Ishikawa (cell line): ENCODE results near the gene KRTAP5-4.

ENCODE experiments used
- CEBPB ChIP-seq: IDR thresholded peaks from 2 replicates; pipeline ENCODE4 v1.6.1; 2012
- CREB1 ChIP-seq: IDR thresholded peaks from 2 replicates; pipeline ENCODE4 v1.6.1; 2012; ENCODE audit warnings: low read depth
- EP300 ChIP-seq: IDR thresholded peaks from 2 replicates; pipeline ENCODE4 v1.6.1; 2012; ENCODE audit warnings: borderline replicate concordance
- TAF1 ChIP-seq: IDR thresholded peaks from 2 replicates; pipeline ENCODE4 v1.6.1; 2012; ENCODE audit warnings: low read depth, mild to moderate bottlenecking
- ZBTB7A ChIP-seq: IDR thresholded peaks from 2 replicates; pipeline ENCODE4 v1.6.1; 2012; ENCODE audit warnings: low read depth
- TF ChIP-seq, protein P1 (sequence below): IDR thresholded peaks from 2 replicates; pipeline ENCODE4 v1.6.1; 2012
- TF ChIP-seq, protein P2 (sequence below): IDR thresholded peaks from 2 replicates; pipeline ENCODE4 v1.6.1; 2012

DNA sequence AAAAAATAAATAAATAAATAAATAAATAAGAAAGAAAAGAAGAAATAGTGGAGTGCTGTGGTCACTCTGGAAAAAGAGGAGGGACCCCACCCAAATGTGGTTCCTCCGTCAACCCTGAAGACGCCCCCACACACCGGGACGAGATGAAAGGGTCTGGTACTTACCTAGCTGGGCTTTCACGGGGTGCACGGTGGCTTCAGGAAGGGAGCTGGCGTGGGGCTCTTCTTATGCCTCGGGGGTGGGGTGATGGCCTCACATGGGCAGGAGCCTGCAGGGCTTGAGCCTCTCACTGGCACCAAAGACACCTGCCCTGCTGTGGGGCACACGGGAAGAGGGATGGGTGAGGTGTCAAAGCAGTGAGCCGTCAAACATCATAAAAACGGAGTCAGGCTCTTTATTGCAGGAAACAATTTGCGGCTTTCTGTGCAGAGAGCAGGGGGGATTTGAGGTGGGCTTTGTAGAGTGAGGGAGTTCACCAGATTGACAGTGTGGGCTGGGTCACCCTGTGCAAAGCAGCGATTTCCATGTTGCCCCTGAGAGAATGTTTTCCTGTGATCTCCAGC, 47.1 kb upstream of the KRTAP5-4 start:
- TF ChIP-seq ZBTB7A: no peak
- TF ChIP-seq EP300: no peak
- TF ChIP-seq, protein P1, sequence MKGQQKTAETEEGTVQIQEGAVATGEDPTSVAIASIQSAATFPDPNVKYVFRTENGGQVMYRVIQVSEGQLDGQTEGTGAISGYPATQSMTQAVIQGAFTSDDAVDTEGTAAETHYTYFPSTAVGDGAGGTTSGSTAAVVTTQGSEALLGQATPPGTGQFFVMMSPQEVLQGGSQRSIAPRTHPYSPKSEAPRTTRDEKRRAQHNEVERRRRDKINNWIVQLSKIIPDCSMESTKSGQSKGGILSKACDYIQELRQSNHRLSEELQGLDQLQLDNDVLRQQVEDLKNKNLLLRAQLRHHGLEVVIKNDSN: no peak
- TF ChIP-seq CEBPB: no peak
- TF ChIP-seq TAF1: no peak
- TF ChIP-seq, protein P2, sequence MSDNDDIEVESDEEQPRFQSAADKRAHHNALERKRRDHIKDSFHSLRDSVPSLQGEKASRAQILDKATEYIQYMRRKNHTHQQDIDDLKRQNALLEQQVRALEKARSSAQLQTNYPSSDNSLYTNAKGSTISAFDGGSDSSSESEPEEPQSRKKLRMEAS: no peak
- no peak for TF ChIP-seq CREB1
